Left lung (tissue), 10 donors: ENCODE results near the gene UCHL5. TPM values are rescaled to one million over a fixed set of nuclear protein-coding genes. Genes with fewer than 3 reads are reported as not detected.
A peak's percentile ranks its signal among the peaks of the same experiment; 100 is the strongest.

Source experiments
- ATAC-seq: fragments of 200-7000 bp; cut with Tn5 transposase; one replicate; pipeline ENCODE4 v1.9.1; 2020; ENCODE audit warnings: moderate library complexity
- DNase-seq, 4 donors: peaks; one replicate each; pipeline ENCODE4 v3.0.0-alpha.2; 2013 to 2020
- H3K27ac ChIP-seq, 2 donors: fragments of 200-600 bp; sonication (generic) in 1 of 2; one replicate each; pipeline versions ENCODE4 v1.5.0 to v1.8.0; 2020 to 2021
- H3K27me3 ChIP-seq, 2 donors: fragments of 200-600 bp; sonication (generic) in 1 of 2; one replicate each; pipeline versions ENCODE4 v1.5.0 to v1.8.0; 2020 to 2021
- H3K36me3 ChIP-seq, 2 donors: fragments of 200-600 bp; sonication (generic) in 1 of 2; one replicate each; pipeline versions ENCODE4 v1.5.0 to v1.8.0; 2020 to 2021
- H3K4me1 ChIP-seq, 2 donors: fragments of 200-600 bp; one replicate each; pipeline ENCODE4 v1.8.0; 2021
- H3K4me3 ChIP-seq, 2 donors: fragments of 200-600 bp; sonication (generic) in 1 of 2; one replicate each; pipeline versions ENCODE4 v1.5.0 to v1.8.0; 2020 to 2021; ENCODE audit warnings: mild to moderate bottlenecking in 1 of 2
- H3K9me3 ChIP-seq, 2 donors: fragments of 200-600 bp; sonication (generic) in 1 of 2; one replicate each; pipeline versions ENCODE4 v1.5.0 to v1.8.0; 2020 to 2021
- CTCF ChIP-seq, 2 donors: fragments of 200-600 bp; sonication (generic) in 1 of 2; IDR thresholded peaks; one replicate each; pipeline versions ENCODE4 v1.5.0 to v1.8.0; 2021; ENCODE audit warnings: antibody characterized with exemption in 2 of 2
- intact Hi-C, 2 donors: fragments of 100-400 bp; cut with DNase I; formaldehyde crosslinking; loops; one replicate each; pipeline versions ENCODE4 v1.11.2 to v1.14.2; 2022
- polyA plus RNA-seq, 6 donors: library from polyadenylated mRNA; unstranded; fragments of 120-200 nt; gene quantifications; one replicate each; pipeline ENCODE4 v1.2.1, GENCODE V29; 2013; ENCODE audit not compliant: insufficient read length in 6 of 6
- total RNA-seq, 2 donors: library from RNA; stranded (reverse); fragmentation: NEBNext Ultra II Directional; extraction: Animal tissue kit (Norgen Biotek cat#: 25700); gene quantifications; one replicate each; pipeline ENCODE4 v1.2.1, GENCODE V29; 2021
- donor health status: DM: no; HTN: yes; CAD: no.
- donor health status: DM: no; HTN: no; CAD: no.

The UCHL5 gene
- total and polyA plus RNA-seq, 8 donors, result 27.9 to 48.7 (median 44.5) TPM

- H3K4me1 ChIP-seq, result no peaks in the 10 kb centered on the region
- no peaks in the 10 kb centered on the region for H3K27me3 ChIP-seq
- no peaks in the 10 kb centered on the region for H3K9me3 ChIP-seq
- peak in 1 of 2 donors; percentile 22 for TF ChIP-seq CTCF (IDR thresholded peaks at IDR 0.05)
- H3K36me3 ChIP-seq, result peaks cover 0 to 11% of the 10 kb centered on the region in 2 donors
- H3K27ac ChIP-seq, result no peak overlapping the region
- ATAC-seq, result peak; percentile 75
- peak in 2 of 4 donors; percentile 53 to 72 for DNase-seq
- no peak overlapping the region for H3K4me3 ChIP-seq
- intact Hi-C loops, result loop anchor here in 1 of 2 donors (10.0 kb wide), 2 partner anchors 215 to 545 kb away; partner anchors contain the start of gene RGS2
Observed at GRCh38 chr1:193019442-193020026, 39.6 kb downstream of the UCHL5 start.

GRCh38 chr1:193016788-193017187 lies 42.4 kb downstream of the UCHL5 start:
- DNase-seq (no peak), ATAC-seq (no peak)
- Histone ChIP-seq H3K9me3 (no peaks in the 10 kb centered on the region), H3K36me3 (no peaks in the 10 kb centered on the region), H3K27me3 (no peaks in the 10 kb centered on the region), H3K4me1 (no peaks in the 10 kb centered on the region), H3K4me3 (no peak overlapping the region), H3K27ac (no peak overlapping the region)
- no peak for TF ChIP-seq CTCF (IDR thresholded peaks at IDR 0.05)
- intact Hi-C loops, result no loop called here

GRCh38 chr1:193014400-193014799 lies 44.8 kb downstream of the UCHL5 start:
- DNase-seq, result no peak
- no peak overlapping the region for H3K27ac ChIP-seq
- ATAC-seq, result no peak
- no peaks in the 10 kb centered on the region for H3K27me3 ChIP-seq
- H3K4me3 ChIP-seq, result no peak overlapping the region
- no peak for TF ChIP-seq CTCF (IDR thresholded peaks at IDR 0.05)
- H3K9me3 ChIP-seq, result no peaks in the 10 kb centered on the region
- no peaks in the 10 kb centered on the region for H3K36me3 ChIP-seq
- no peaks in the 10 kb centered on the region for H3K4me1 ChIP-seq
- intact Hi-C loops, result no loop called here

- DNase-seq (peak in 1 of 4 donors; percentile 2), ATAC-seq (no peak)
- Histone ChIP-seq H3K4me3 (no peak overlapping the region), H3K4me1 (no peaks in the 10 kb centered on the region), H3K36me3 (no peaks in the 10 kb centered on the region), H3K9me3 (no peaks in the 10 kb centered on the region), H3K27ac (no peak overlapping the region), H3K27me3 (no peaks in the 10 kb centered on the region)
- no peak for TF ChIP-seq CTCF (IDR thresholded peaks at IDR 0.05)
- intact Hi-C loops, result no loop called here
Observed at GRCh38 chr1:193013707-193014106, 45.5 kb downstream of the UCHL5 start.

- no peaks in the 10 kb centered on the region for H3K27me3 ChIP-seq
- intact Hi-C loops, result no loop called here
- no peaks in the 10 kb centered on the region for H3K36me3 ChIP-seq
- no peak for TF ChIP-seq CTCF (IDR thresholded peaks at IDR 0.05)
- no peak for DNase-seq
- H3K27ac ChIP-seq, result no peak overlapping the region
- ATAC-seq, result peak; percentile 45
- H3K4me1 ChIP-seq, result no peaks in the 10 kb centered on the region
- H3K9me3 ChIP-seq, result no peaks in the 10 kb centered on the region
- no peak overlapping the region for H3K4me3 ChIP-seq
Observed at GRCh38 chr1:193013005-193013404, 46.2 kb downstream of the UCHL5 start.
